Neuronal stem cell (in vitro differentiated cells): ENCODE results near the gene NBAS.

Experiments
- DNase-seq: peaks from one replicate; pipeline ENCODE4 v3.0.0-alpha.2; 2013; ENCODE audit warnings: low spot score
- H2AFZ ChIP-seq: one replicate; pipeline ENCODE4 v1.6.1; 2013; ENCODE audit warnings: mild to moderate bottlenecking, low read length, inconsistent platforms
- H2AK5ac ChIP-seq: 2 replicates; pipeline ENCODE4 v1.6.1; 2013; ENCODE audit warnings: low read depth, mild to moderate bottlenecking, inconsistent platforms, low read length, moderate library complexity, mixed read lengths
- H2BK120ac ChIP-seq: 2 replicates; pipeline ENCODE4 v1.6.1; 2013; ENCODE audit warnings: low read depth, mild to moderate bottlenecking, inconsistent platforms, low read length, moderate library complexity, mixed read lengths
- H2BK12ac ChIP-seq: one replicate; pipeline ENCODE4 v1.6.1; 2013; ENCODE audit warnings: low read length, inconsistent platforms
- H2BK15ac ChIP-seq: 2 replicates; pipeline ENCODE4 v1.6.1; 2013; ENCODE audit warnings: mild to moderate bottlenecking, low read length, inconsistent platforms, mixed read lengths
- H2BK5ac ChIP-seq: one replicate; pipeline ENCODE4 v1.6.1; 2013; ENCODE audit warnings: inconsistent platforms, mild to moderate bottlenecking, low read length, moderate library complexity
- H3K14ac ChIP-seq: one replicate; pipeline ENCODE4 v1.6.1; 2013; ENCODE audit warnings: low read length, inconsistent platforms
- H3K18ac ChIP-seq: 2 replicates; pipeline ENCODE4 v1.6.1; 2013; ENCODE audit warnings: low read length, inconsistent platforms
- H3K23ac ChIP-seq: 2 replicates; pipeline ENCODE4 v1.6.1; 2013; ENCODE audit warnings: low read depth, mild to moderate bottlenecking, mixed read lengths, low read length, inconsistent platforms; ENCODE audit not compliant: poor library complexity
- H3K27ac ChIP-seq: replicated peaks from 3 replicates; pipeline ENCODE4 v1.5.1; 2013; ENCODE audit warnings: low read length, inconsistent platforms
- H3K27me3 ChIP-seq, 3 experiments: 2 replicates each; pipeline ENCODE4 v1.6.1; 2013; ENCODE audit warnings: low read length in 3 of 3, mild to moderate bottlenecking in 2 of 3, inconsistent platforms in 1 of 3, low read depth in 1 of 3, mixed read lengths in 1 of 3, moderate library complexity in 1 of 3; ENCODE audit not compliant: control insufficient read depth in 3 of 3, insufficient read depth in 3 of 3
- H3K36me3 ChIP-seq, 2 donors: replicated peaks in 1 of 2; 2 replicates each; pipeline ENCODE4 v1.6.1; 2013; ENCODE audit warnings: low read length in 2 of 2; ENCODE audit not compliant: control insufficient read depth in 2 of 2, insufficient read depth in 2 of 2
- H3K4ac ChIP-seq: 2 replicates; pipeline ENCODE4 v1.6.1; 2013; ENCODE audit warnings: inconsistent platforms, mild to moderate bottlenecking, low read length, moderate library complexity
- H3K4me1 ChIP-seq, 2 donors: 1 replicate in 1 of 2; 2 replicates in 1 of 2; pipeline ENCODE4 v1.6.1; 2013; ENCODE audit warnings: low read length in 2 of 2, low read depth in 1 of 2; ENCODE audit not compliant: control insufficient read depth in 2 of 2, insufficient read depth in 1 of 2
- H3K4me2 ChIP-seq: one replicate; pipeline ENCODE4 v1.6.1; 2013; ENCODE audit warnings: mild to moderate bottlenecking, low read length, inconsistent platforms; ENCODE audit not compliant: insufficient read depth, poor library complexity, severe bottlenecking
- H3K4me3 ChIP-seq, 2 donors: 2 replicates each; pipeline ENCODE4 v1.5.1; 2013; ENCODE audit warnings: low read length in 2 of 2, mild to moderate bottlenecking in 2 of 2, inconsistent platforms in 1 of 2, moderate library complexity in 1 of 2
- H3K79me1 ChIP-seq: one replicate; pipeline ENCODE4 v1.6.1; 2013; ENCODE audit warnings: low read depth, mild to moderate bottlenecking, inconsistent platforms, low read length, moderate library complexity
- H3K9ac ChIP-seq: one replicate; pipeline ENCODE4 v1.6.1; 2013; ENCODE audit warnings: mild to moderate bottlenecking, low read depth, low read length, inconsistent platforms; ENCODE audit not compliant: poor library complexity
- H3K9me3 ChIP-seq, 2 donors: replicated peaks in 1 of 2; 2 replicates each; pipeline versions ENCODE3 to v1.6.1; 2013; ENCODE audit warnings: low read length in 2 of 2, mild to moderate bottlenecking in 2 of 2, inconsistent platforms in 1 of 2, low read depth in 1 of 2, mixed read lengths in 1 of 2, moderate library complexity in 1 of 2; ENCODE audit not compliant: control insufficient read depth in 2 of 2, insufficient read depth in 1 of 2
- H4K8ac ChIP-seq: one replicate; pipeline ENCODE4 v1.6.1; 2013; ENCODE audit warnings: low read depth, mild to moderate bottlenecking, inconsistent platforms, low read length, moderate library complexity
- H4K91ac ChIP-seq: one replicate; pipeline ENCODE4 v1.6.1; 2013; ENCODE audit warnings: low read length, low read depth, mild to moderate bottlenecking, inconsistent platforms; ENCODE audit not compliant: poor library complexity
- WGBS, 2 donors: extraction: QIAGEN DNeasy Blood & Tissue Kit; methylation state at CpG; one replicate each; pipeline ENCODE4 v1.1.7; 2013; ENCODE audit warnings: missing lambda C conversion rate in 2 of 2, mixed read lengths in 1 of 2; ENCODE audit not compliant: insufficient read length in 2 of 2, insufficient replicate concordance in 1 of 2; ENCODE audit errors: extremely low coverage in 2 of 2; 5-methylcytosine and 5-hydroxymethylcytosine counted together

The NBAS gene

GRCh38 chr2:15357922-15358321 is 203.2 kb downstream of the NBAS start:
- H3K9ac ChIP-seq = no peak overlapping the region
- DNase-seq = no peak
- H3K4ac ChIP-seq = no peak overlapping the region
- H3K14ac ChIP-seq = no peak overlapping the region
- H3K18ac ChIP-seq = no peak overlapping the region
- H3K23ac ChIP-seq = no peak overlapping the region
- H3K36me3 ChIP-seq = peaks cover 4 to 18% of the 10 kb centered on the region in 2 donors
- no peak overlapping the region for H2BK5ac ChIP-seq
- H3K9me3 ChIP-seq = no peaks in the 10 kb centered on the region
- peaks cover 1% of the 10 kb centered on the region for H3K79me1 ChIP-seq
- H3K4me2 ChIP-seq = no peak overlapping the region
- no peak overlapping the region for H3K4me3 ChIP-seq
- H2AFZ ChIP-seq = no peak overlapping the region
- no CpG with 5 or more reads among the region's 5 CpGs for WGBS, 2 donors
- no peak overlapping the region for H2BK15ac ChIP-seq
- no peak overlapping the region for H2BK12ac ChIP-seq
- H2BK120ac ChIP-seq = no peak overlapping the region
- no peaks in the 10 kb centered on the region for H3K27me3 ChIP-seq
- H2AK5ac ChIP-seq = no peak overlapping the region
- no peak overlapping the region for H3K27ac ChIP-seq
- H3K4me1 ChIP-seq = peaks cover 0 to 5% of the 10 kb centered on the region in 2 donors
- H4K8ac ChIP-seq = no peak overlapping the region
- no peak overlapping the region for H4K91ac ChIP-seq

GRCh38 chr2:15357186-15357585 is 203.9 kb downstream of the NBAS start:
- H3K36me3 ChIP-seq = peaks cover 4 to 24% of the 10 kb centered on the region in 2 donors
- no peak overlapping the region for H3K9ac ChIP-seq

GRCh38 chr2:15355386-15355785 is 205.7 kb downstream of the NBAS start:
- Histone ChIP-seq H3K4me3 (no peak overlapping the region), H3K18ac (no peak overlapping the region), H2AFZ (no peak overlapping the region), H4K8ac (no peak overlapping the region), H3K27me3 (no peaks in the 10 kb centered on the region), H3K9ac (no peak overlapping the region), H3K4me1 (peaks cover 0 to 5% of the 10 kb centered on the region in 2 donors), H3K36me3 (peaks cover 4 to 38% of the 10 kb centered on the region in 2 donors), H2BK5ac (no peak overlapping the region), H3K4me2 (no peak overlapping the region), H2BK120ac (no peak overlapping the region), H2AK5ac (no peak overlapping the region), H4K91ac (no peak overlapping the region), H2BK12ac (no peak overlapping the region), H3K27ac (no peak overlapping the region), H3K9me3 (no peaks in the 10 kb centered on the region), H3K23ac (no peak overlapping the region), H3K4ac (no peak overlapping the region), H2BK15ac (no peak overlapping the region), H3K14ac (no peak overlapping the region), H3K79me1 (peaks cover 1% of the 10 kb centered on the region)
- WGBS, 2 donors = no CpG with 5 or more reads among the region's 3 CpGs
- no peak for DNase-seq

More at GRCh38 chr2:15357186-15357585, 203.9 kb downstream of the NBAS start:
- H4K91ac ChIP-seq = no peak overlapping the region
- no CpG with 5 or more reads among the region's 1 CpG for WGBS, 2 donors
- H3K27ac ChIP-seq = no peak overlapping the region
- no peak overlapping the region for H3K18ac ChIP-seq
- no peaks in the 10 kb centered on the region for H3K27me3 ChIP-seq
- H3K14ac ChIP-seq = no peak overlapping the region
- H2AFZ ChIP-seq = no peak overlapping the region
- H2BK5ac ChIP-seq = no peak overlapping the region
- DNase-seq = no peak
- H2AK5ac ChIP-seq = no peak overlapping the region
- no peak overlapping the region for H2BK12ac ChIP-seq
- H3K79me1 ChIP-seq = peaks cover 1% of the 10 kb centered on the region
- H4K8ac ChIP-seq = no peak overlapping the region
- H3K9me3 ChIP-seq = no peaks in the 10 kb centered on the region
- no peak overlapping the region for H3K23ac ChIP-seq
- no peak overlapping the region for H3K4me2 ChIP-seq
- H2BK120ac ChIP-seq = no peak overlapping the region
- H3K4me1 ChIP-seq = peaks cover 0 to 5% of the 10 kb centered on the region in 2 donors
- no peak overlapping the region for H3K4ac ChIP-seq
- H3K4me3 ChIP-seq = no peak overlapping the region
- H2BK15ac ChIP-seq = no peak overlapping the region

GRCh38 chr2:15354596-15355366 is 206.4 kb downstream of the NBAS start:
- WGBS, 2 donors = no CpG with 5 or more reads among the region's 1 CpG
- no peak overlapping the region for H2BK12ac ChIP-seq
- H2BK120ac ChIP-seq = no peak overlapping the region
- no peak overlapping the region for H3K4me3 ChIP-seq
- H2BK5ac ChIP-seq = no peak overlapping the region
- peaks cover 0 to 5% of the 10 kb centered on the region in 2 donors for H3K4me1 ChIP-seq
- H4K8ac ChIP-seq = no peak overlapping the region
- H3K27ac ChIP-seq = no peak overlapping the region
- H3K36me3 ChIP-seq = peaks cover 4 to 44% of the 10 kb centered on the region in 2 donors
- no peak overlapping the region for H3K9ac ChIP-seq
- no peaks in the 10 kb centered on the region for H3K9me3 ChIP-seq
- H3K18ac ChIP-seq = no peak overlapping the region
- no peaks in the 10 kb centered on the region for H3K27me3 ChIP-seq
- no peak for DNase-seq
- H4K91ac ChIP-seq = no peak overlapping the region
- no peak overlapping the region for H2AK5ac ChIP-seq
- no peak overlapping the region for H3K14ac ChIP-seq
- no peak overlapping the region for H3K23ac ChIP-seq
- no peak overlapping the region for H2BK15ac ChIP-seq
- H3K4ac ChIP-seq = no peak overlapping the region
- peaks cover 1% of the 10 kb centered on the region for H3K79me1 ChIP-seq
- no peak overlapping the region for H2AFZ ChIP-seq
- H3K4me2 ChIP-seq = no peak overlapping the region
